ENCODE measurements around the gene ARPC4. TPM values are rescaled to one million over a fixed set of nuclear protein-coding genes. Genes with fewer than 3 reads are reported as not detected.

ARPC4 gene
- total RNA-seq, 1 donor from 2014 or later = 179 TPM

- no peak for DNase-seq (ENCODE audit: low spot score)
- no peaks in the 10 kb centered on the region for H3K4me1 Mint-ChIP-seq (ENCODE audit: low read depth)
- H3K27me3 Mint-ChIP-seq (ENCODE audit: low read depth) = no peaks in the 10 kb centered on the region
- no peaks in the 10 kb centered on the region for H3K9me3 Mint-ChIP-seq (ENCODE audit: low read depth)
- no peak overlapping the region for H3K27ac Mint-ChIP-seq (ENCODE audit: unreplicated experiment)
- H3K36me3 Mint-ChIP-seq (ENCODE audit: low read depth) = peaks cover 15% of the 10 kb centered on the region
- no peak for TF ChIP-seq CTCF (IDR thresholded peaks at IDR 0.05)
- H3K4me3 Mint-ChIP-seq (ENCODE audit: unreplicated experiment) = no peak overlapping the region
These were observed 38.4 kb downstream of the ARPC4 start for GRCh38 chr3:9831253-9831652.

DNA sequence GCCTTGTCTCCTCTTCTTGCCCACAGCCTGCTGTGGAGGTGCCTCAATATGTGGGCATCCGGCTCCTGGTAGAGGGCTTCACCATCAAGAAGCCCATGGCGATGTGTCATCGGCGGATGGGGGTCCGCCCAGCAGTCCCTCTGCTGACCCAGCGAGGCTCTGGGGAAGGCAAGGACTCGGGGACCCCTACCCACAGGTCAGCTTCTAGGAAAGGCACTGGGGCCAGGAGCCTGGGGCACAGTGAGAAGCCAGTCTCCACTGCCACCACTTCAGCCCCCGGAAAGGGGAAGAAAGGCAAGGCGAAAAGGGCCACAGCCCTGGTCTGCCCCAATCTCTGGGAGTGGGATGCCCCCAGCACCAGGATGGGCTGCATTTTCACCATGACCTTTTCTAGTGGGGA is 40.2 kb downstream of the ARPC4 start:
- Mint-ChIP-seq H3K4me1 (ENCODE audit: low read depth) (no peaks in the 10 kb centered on the region), H3K4me3 (ENCODE audit: unreplicated experiment) (no peak overlapping the region), H3K9me3 (ENCODE audit: low read depth) (no peaks in the 10 kb centered on the region), H3K27ac (ENCODE audit: unreplicated experiment) (no peak overlapping the region), H3K27me3 (ENCODE audit: low read depth) (no peaks in the 10 kb centered on the region), H3K36me3 (ENCODE audit: low read depth) (peaks cover 17% of the 10 kb centered on the region)
- no peak for TF ChIP-seq CTCF (IDR thresholded peaks at IDR 0.05)
- DNase-seq (ENCODE audit: low spot score) = peak; percentile 79

GRCh38 chr3:9834520-9835380 is 41.9 kb downstream of the ARPC4 start:
- DNase-seq (ENCODE audit: low spot score) = no peak
- no peaks in the 10 kb centered on the region for H3K4me1 Mint-ChIP-seq (ENCODE audit: low read depth)
- H3K27me3 Mint-ChIP-seq (ENCODE audit: low read depth) = no peaks in the 10 kb centered on the region
- H3K4me3 Mint-ChIP-seq (ENCODE audit: unreplicated experiment) = no peak overlapping the region
- no peak overlapping the region for H3K27ac Mint-ChIP-seq (ENCODE audit: unreplicated experiment)
- TF ChIP-seq CTCF (IDR thresholded peaks at IDR 0.05) = no peak
- H3K9me3 Mint-ChIP-seq (ENCODE audit: low read depth) = no peaks in the 10 kb centered on the region
- peaks cover 16% of the 10 kb centered on the region for H3K36me3 Mint-ChIP-seq (ENCODE audit: low read depth)

DNA sequence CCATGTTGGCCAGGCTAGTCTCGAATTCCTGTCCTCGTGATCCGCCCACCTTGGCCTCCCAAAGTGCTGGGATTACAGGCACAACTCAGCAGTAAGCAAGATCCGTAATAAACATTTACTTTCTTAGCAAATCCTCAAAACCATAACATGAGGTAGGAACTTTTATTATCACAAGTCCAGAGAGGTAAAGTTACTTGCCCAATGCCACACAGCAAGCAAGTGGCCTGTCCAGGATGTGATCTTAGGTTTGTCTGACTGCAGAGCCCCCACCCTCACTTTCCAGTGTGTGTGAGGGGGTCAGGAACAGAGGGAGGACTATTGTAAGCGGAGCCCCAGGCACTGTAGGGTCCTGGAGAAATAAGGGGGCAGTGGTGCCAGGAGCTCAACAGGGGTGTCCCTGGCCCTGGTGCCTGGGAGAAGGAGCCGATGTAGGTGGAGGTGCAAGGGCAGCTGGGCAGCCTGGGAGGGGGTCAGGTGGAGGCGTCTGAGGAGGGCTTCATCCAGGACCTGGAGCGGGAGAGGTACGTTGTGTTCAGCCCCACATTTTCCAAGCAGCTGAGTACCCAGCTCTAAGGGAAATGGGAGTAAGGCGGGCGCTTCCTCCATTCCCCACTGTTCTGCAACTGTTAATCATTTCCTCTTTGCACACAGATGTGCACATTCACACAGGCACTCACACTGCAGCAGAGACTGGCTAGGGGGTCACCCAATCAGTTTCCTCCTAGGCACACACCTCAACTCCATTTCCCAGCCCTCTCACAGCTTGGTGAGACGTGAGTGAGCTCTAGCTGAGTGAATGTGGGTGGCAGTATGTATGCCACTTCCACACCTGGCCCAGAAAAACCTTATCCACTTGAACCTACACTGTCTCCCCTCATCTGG is 45.1 kb downstream of the ARPC4 start:
- H3K27ac Mint-ChIP-seq (ENCODE audit: unreplicated experiment) = no peak overlapping the region
- H3K4me3 Mint-ChIP-seq (ENCODE audit: unreplicated experiment) = no peak overlapping the region
- peaks cover 10% of the 10 kb centered on the region for H3K4me1 Mint-ChIP-seq (ENCODE audit: low read depth)
- H3K9me3 Mint-ChIP-seq (ENCODE audit: low read depth) = no peaks in the 10 kb centered on the region
- no peak for TF ChIP-seq CTCF (IDR thresholded peaks at IDR 0.05)
- H3K27me3 Mint-ChIP-seq (ENCODE audit: low read depth) = no peaks in the 10 kb centered on the region
- H3K36me3 Mint-ChIP-seq (ENCODE audit: low read depth) = peaks cover 25% of the 10 kb centered on the region
- DNase-seq (ENCODE audit: low spot score) = peak; percentile 67

- DNase-seq (ENCODE audit: low spot score) = no peak
- no peaks in the 10 kb centered on the region for H3K27me3 Mint-ChIP-seq (ENCODE audit: low read depth)
- H3K27ac Mint-ChIP-seq (ENCODE audit: unreplicated experiment) = no peak overlapping the region
- peaks cover 13% of the 10 kb centered on the region for H3K4me1 Mint-ChIP-seq (ENCODE audit: low read depth)
- H3K9me3 Mint-ChIP-seq (ENCODE audit: low read depth) = no peaks in the 10 kb centered on the region
- peaks cover 25% of the 10 kb centered on the region for H3K36me3 Mint-ChIP-seq (ENCODE audit: low read depth)
- H3K4me3 Mint-ChIP-seq (ENCODE audit: unreplicated experiment) = no peak overlapping the region
- no peak for TF ChIP-seq CTCF (IDR thresholded peaks at IDR 0.05)
These were observed 46.0 kb downstream of the ARPC4 start for GRCh38 chr3:9838856-9839255.

Data from chondrocyte (in vitro differentiated cells).